ENCODE data around the gene DTYMK. TPM values are rescaled to one million over a fixed set of nuclear protein-coding genes. Genes with fewer than 3 reads are reported as not detected.

Gene DTYMK
- total RNA-seq, 1 donor from 2014 or later, result 84.7 TPM

DNA sequence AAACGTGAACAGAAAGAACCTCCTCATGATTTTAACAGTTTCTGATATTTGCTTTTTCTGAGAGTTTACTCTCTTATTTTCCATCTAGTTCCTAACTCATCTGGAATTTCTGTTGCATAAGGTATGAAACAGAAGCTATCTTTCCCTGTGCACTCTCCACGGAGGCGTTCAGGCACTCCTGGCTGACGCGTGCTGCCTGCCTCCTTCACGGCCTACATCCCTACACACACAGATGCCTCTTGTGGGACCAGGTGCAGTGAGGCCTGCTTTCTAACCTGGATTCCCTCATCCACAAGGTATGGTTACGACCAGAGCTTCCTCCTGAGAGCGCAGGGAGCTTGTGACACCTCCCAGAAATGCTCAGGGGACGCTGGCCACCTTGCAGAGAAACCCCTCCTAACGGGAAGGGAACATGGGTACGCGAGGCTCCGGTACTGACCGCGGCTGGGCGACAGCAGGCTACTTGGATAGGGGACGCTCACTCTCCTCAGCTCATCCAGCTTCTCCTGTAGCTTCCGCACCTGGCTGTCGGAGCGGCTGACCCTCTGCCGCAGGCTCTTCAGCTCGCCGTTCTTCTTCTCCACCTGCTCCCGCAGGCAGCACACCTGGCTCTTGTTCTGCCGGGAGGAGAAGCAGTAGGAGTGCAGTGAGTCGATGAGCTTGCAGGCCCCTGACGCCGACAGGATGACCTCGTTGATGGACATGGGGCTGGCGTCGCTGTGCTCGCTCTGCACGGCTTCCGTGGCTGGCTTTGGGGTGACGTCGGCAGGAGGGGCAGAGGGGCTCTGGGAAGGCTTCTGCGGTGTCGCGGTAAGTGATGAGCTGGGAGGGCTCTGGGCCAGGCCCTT is 53.9 kb downstream of the DTYMK start:
- intact Hi-C loops (cut with micrococcal nuclease), result loop anchor here (10.0 kb wide), 2 partner anchors 102 to 252 kb away; partner anchors contain the start of gene D2HGDH

GRCh38 chr2:241629762-241630435 is 56.7 kb downstream of the DTYMK start:
- intact Hi-C loops (cut with micrococcal nuclease), result loop anchor here (10.0 kb wide), 2 partner anchors 105 to 255 kb away; partner anchors contain the start of gene D2HGDH

GRCh38 chr2:241627675-241628074 is 58.9 kb downstream of the DTYMK start:
- intact Hi-C loops (cut with micrococcal nuclease), result no loop called here

Other genes with a start within 250 kb of the DTYMK start
- 110 and 112 TPM in 2 replicates for gene STK25, start 178.2 kb downstream of the DTYMK start, total RNA-seq
- 0.05 TPM in 1 of 2 replicates, not detected in the other for gene BOK, start 128.1 kb downstream of the DTYMK start, total RNA-seq
- 31.4 and 34.4 TPM in 2 replicates for gene THAP4, start 49.7 kb downstream of the DTYMK start, total RNA-seq
- 89.4 and 93.2 TPM in 2 replicates for gene ATG4B, start 49.1 kb downstream of the DTYMK start, total RNA-seq
- gene ING5, start 15.2 kb upstream of the DTYMK start, total RNA-seq, result 40.5 and 41.2 TPM in 2 replicates
- 24.3 and 28.3 TPM in 2 replicates for gene D2HGDH, start 47.8 kb upstream of the DTYMK start, total RNA-seq
- 0.23 and 0.61 TPM in 2 replicates for gene GAL3ST2, start 90.0 kb upstream of the DTYMK start, total RNA-seq
- 0.27 and 0.64 TPM in 2 replicates for gene NEU4, start 122.4 kb upstream of the DTYMK start, total RNA-seq
- gene PDCD1, start 172.1 kb upstream of the DTYMK start, total RNA-seq, result 7.3 and 8.3 TPM in 2 replicates
- gene RTP5, start 182.9 kb upstream of the DTYMK start, total RNA-seq, result 0.07 and 0.09 TPM in 2 replicates